T-cell (primary cell): Measurements from ENCODE around the gene TEFM. TPM values are rescaled to one million over a fixed set of nuclear protein-coding genes. Genes with fewer than 3 reads are reported as not detected.
A peak's percentile ranks its signal among the peaks of the same experiment; 100 is the strongest.

ENCODE experiments used
- ATAC-seq, 4 experiments: fragments of 200-7000 bp in 3 of 4; fragments of 150-1000 bp in 1 of 4; cut with Tn5 transposase; replicated peaks in 1 of 4; 1 replicate in 3 of 4; 2 replicates in 1 of 4; pipeline ENCODE4 v1.10.0; 2021; ENCODE audit warnings: moderate library complexity in 3 of 4, mild to moderate bottlenecking in 2 of 4, moderate number of reproducible peaks in 1 of 4
- CTCF ChIA-PET, 2 donors: fragments of 300-600 bp; sonication (Branson Sonifier 250); formaldehyde crosslinking; loops; one replicate each; lab custom pipeline; 2022; ENCODE audit warnings: antibody characterized with exemption in 2 of 2; lab: Charles Lee
- POLR2A ChIA-PET, 2 donors: fragments of 300-600 bp; sonication (Branson Sonifier 250); formaldehyde crosslinking; loops; one replicate each; lab custom pipeline; 2022; ENCODE audit warnings: antibody characterized with exemption in 2 of 2; lab: Charles Lee
- DNase-seq, 35 experiments: peaks; one replicate each; pipeline versions ENCODE4 v3.0.0 to v3.0.0-alpha.2; 2013 to 2023
- H3K27ac ChIP-seq: one replicate; pipeline ENCODE4 v1.5.1; 2013; ENCODE audit warnings: low read length
- H3K27me3 ChIP-seq, 2 experiments: replicated peaks in 1 of 2; 1 replicate in 1 of 2; 2 replicates in 1 of 2; pipeline versions ENCODE4 v1.6.1 to v1.7.0; 2013; ENCODE audit warnings: low read length in 1 of 2, mixed read lengths in 1 of 2; ENCODE audit not compliant: control insufficient read depth in 2 of 2, insufficient read depth in 2 of 2; ENCODE audit errors: extremely low read depth in 1 of 2
- H3K36me3 ChIP-seq, 2 donors: 1 replicate in 1 of 2; 2 replicates in 1 of 2; pipeline versions ENCODE4 v1.6.1 to v1.7.0; 2013; ENCODE audit warnings: low read length in 1 of 2; ENCODE audit not compliant: control insufficient read depth in 2 of 2, insufficient read depth in 1 of 2; ENCODE audit errors: extremely low read depth in 1 of 2
- H3K4me1 ChIP-seq, 2 experiments: 1 replicate in 1 of 2; 2 replicates in 1 of 2; pipeline versions ENCODE4 v1.6.1 to v1.7.0; 2013; ENCODE audit warnings: low read length in 2 of 2, mixed read lengths in 1 of 2; ENCODE audit not compliant: insufficient read depth in 2 of 2, control insufficient read depth in 1 of 2; ENCODE audit errors: extremely low read depth in 1 of 2
- H3K4me3 ChIP-seq, 2 donors: 1 replicate in 1 of 2; 2 replicates in 1 of 2; pipeline versions ENCODE4 v1.5.1 to v1.7.0; 2013; ENCODE audit warnings: mild to moderate bottlenecking in 2 of 2, low read length in 1 of 2, moderate library complexity in 1 of 2; ENCODE audit not compliant: control insufficient read depth in 1 of 2; ENCODE audit errors: extremely low read depth in 1 of 2
- H3K9me3 ChIP-seq: 2 replicates; pipeline ENCODE4 v1.7.0; 2013
- H3K27ac Mint-ChIP-seq, 2 donors: one replicate each; pipeline ENCODE4 v1.8.0; 2020 to 2021; ENCODE audit warnings: mild to moderate bottlenecking in 2 of 2, mixed read lengths in 2 of 2
- H3K27me3 Mint-ChIP-seq, 2 donors: one replicate each; pipeline ENCODE4 v1.8.0; 2021 to 2022; ENCODE audit warnings: mixed read lengths in 2 of 2
- H3K36me3 Mint-ChIP-seq: one replicate; pipeline ENCODE4 v1.8.0; 2021; ENCODE audit warnings: mixed read lengths
- H3K4me1 Mint-ChIP-seq, 3 donors: one replicate each; pipeline ENCODE4 v1.8.0; 2020 to 2022; ENCODE audit warnings: mixed read lengths in 3 of 3, mild to moderate bottlenecking in 1 of 3
- H3K4me3 Mint-ChIP-seq, 3 donors: one replicate each; pipeline ENCODE4 v1.8.0; 2020 to 2022; ENCODE audit warnings: mild to moderate bottlenecking in 3 of 3, mixed read lengths in 3 of 3, moderate library complexity in 3 of 3
- H3K9me3 Mint-ChIP-seq, 3 donors: one replicate each; pipeline ENCODE4 v1.8.0; 2020 to 2022; ENCODE audit warnings: mixed read lengths in 3 of 3
- WGBS: methylation state at CpG from one replicate; pipeline ENCODE4 v1.1.5; 2013; ENCODE audit warnings: missing lambda C conversion rate; ENCODE audit not compliant: insufficient coverage; 5-methylcytosine and 5-hydroxymethylcytosine counted together
- total RNA-seq, 35 experiments: library from RNA in 6 of 35; stranded (reverse) in 6 of 35; fragments of 120-200 nt in 1 of 35; gene quantifications; one replicate each; pipeline versions ENCODE4 v1.2.1 to v1.2.4 and lab custom pipeline; 2013 to 2026

Gene TEFM
- total RNA-seq, 5 donors from 2014 or later (not counting 1 experiment from before 2014, with no cell fraction given), result 9.5 to 16.9 (median 14.8) TPM

DNA sequence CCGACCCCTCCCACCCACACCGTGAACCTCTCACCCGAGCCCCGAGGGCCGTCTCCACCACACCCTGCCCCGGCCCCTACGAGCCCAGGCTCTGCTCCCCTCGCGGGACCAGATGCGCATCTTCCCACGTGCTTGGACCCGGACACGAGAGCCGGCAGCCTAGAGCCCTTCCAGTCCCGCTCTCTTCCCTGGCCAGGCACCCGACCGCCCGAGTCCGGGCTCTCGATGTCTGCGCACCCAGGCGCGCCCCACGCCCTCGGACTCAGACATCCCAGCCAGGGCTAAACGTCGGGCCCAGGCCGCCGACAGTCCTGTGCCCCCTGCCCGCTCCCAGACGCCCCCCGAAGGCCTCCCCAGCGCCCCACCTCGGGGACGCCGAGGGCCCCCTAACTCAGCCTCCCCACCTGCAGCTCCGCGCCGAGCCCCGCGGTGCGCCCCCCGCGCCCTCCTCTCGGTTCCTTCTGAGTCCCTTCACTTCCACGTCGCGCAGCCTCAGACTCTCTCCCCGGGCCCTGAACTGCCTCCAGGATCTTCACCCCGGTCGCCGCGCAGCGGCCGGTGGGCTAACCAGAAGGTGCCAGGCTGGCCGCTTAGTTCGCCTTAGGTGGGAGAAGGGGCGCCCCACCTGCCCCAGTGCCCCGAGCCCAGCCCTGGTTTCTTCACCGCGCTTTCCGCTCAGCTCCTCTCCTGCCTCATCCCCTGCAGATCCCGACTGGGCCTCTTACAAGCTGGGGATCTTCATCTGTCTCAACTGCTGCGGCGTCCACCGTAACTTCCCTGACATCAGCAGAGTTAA lies 16.4 kb upstream of the TEFM start:
- 4% methylated on average over 61 of the region's 66 CpGs for WGBS
- no peak overlapping the region for H3K27ac ChIP-seq
- ChIA-PET CTCF (no interaction called here), POLR2A (no interaction called here)
- Mint-ChIP-seq H3K36me3 (no peaks in the 10 kb centered on the region), H3K27me3 (peaks cover 48 to 57% of the 10 kb centered on the region in 2 donors), H3K4me3 (peak overlapping the region; percentile 58 to 83 (median 70)), H3K4me1 (peaks cover 6 to 14% (median 7%) of the 10 kb centered on the region in 3 donors), H3K27ac (no peak overlapping the region), H3K9me3 (no peaks in the 10 kb centered on the region)
- DNase-seq, result peak in 5 of 35 experiments; percentile 6 to 28 (median 10)
- peak in 2 of 4 experiments; percentile 27 to 42 for ATAC-seq
- no peak overlapping the region for H3K4me3 ChIP-seq
- H3K4me1 ChIP-seq, result peaks cover 0 to 10% of the 10 kb centered on the region in 2 experiments
- peaks cover 5 to 54% of the 10 kb centered on the region in 2 experiments for H3K27me3 ChIP-seq
- no peaks in the 10 kb centered on the region for H3K9me3 ChIP-seq
- no peaks in the 10 kb centered on the region for H3K36me3 ChIP-seq

DNA sequence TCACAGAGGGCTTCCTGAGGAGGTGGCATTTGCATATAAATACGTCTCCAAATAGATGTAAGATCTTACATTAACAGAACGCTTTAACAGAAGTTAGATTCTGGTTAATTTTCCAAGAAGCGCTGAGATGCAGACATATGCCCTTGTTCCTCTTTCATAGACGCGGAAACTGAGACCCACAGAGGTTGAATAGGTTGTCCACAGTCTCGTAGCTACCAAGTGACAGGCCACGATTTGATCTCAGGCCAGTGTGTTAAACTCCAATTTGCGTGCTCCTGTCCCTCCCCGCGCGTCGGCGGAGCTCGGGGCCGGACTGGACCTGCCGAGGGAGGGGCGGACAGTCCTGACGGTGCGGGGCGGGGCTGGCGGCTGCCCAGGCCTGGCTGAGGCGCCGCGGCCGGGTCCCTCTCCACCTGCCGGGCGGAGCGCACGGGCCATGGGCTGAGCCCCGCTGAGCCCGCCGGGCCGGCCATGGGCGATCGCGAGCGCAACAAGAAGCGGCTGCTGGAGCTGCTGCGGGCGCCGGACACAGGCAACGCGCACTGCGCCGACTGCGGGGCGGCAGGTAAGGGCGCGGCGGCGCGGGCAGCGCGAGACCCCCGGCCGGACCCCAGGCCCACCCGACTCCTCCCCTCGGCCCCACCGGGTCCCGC lies 15.6 kb upstream of the TEFM start, which contains the start of gene ADAP2:
TSS of gene ADAP2 (plus strand) at position 402 of the 653 bp plus-strand sequence. CDS start at position 472, 70 bp downstream.
- Mint-ChIP-seq H3K4me1 (peaks cover 6 to 14% (median 7%) of the 10 kb centered on the region in 3 donors), H3K27me3 (peaks cover 42 to 51% of the 10 kb centered on the region in 2 donors), H3K4me3 (peak within 1 kb of the TSS; percentile 58 to 83 (median 70)), H3K9me3 (no peaks in the 10 kb centered on the region), H3K27ac (no peak within 1 kb of the TSS), H3K36me3 (no peaks in the 10 kb centered on the region)
- Histone ChIP-seq H3K4me1 (peaks cover 0 to 10% of the 10 kb centered on the region in 2 experiments), H3K4me3 (no peak within 1 kb of the TSS), H3K9me3 (no peaks in the 10 kb centered on the region), H3K27ac (no peak within 1 kb of the TSS), H3K36me3 (no peaks in the 10 kb centered on the region), H3K27me3 (peaks cover 5 to 50% of the 10 kb centered on the region in 2 experiments)
- ChIA-PET POLR2A (no interaction called here), CTCF (no interaction called here)
- DNase-seq (peak in 1 of 35 experiments; percentile 8), ATAC-seq (peak in 1 of 4 experiments; percentile 16)
- 5% methylated on average over 59 of the region's 60 CpGs for WGBS

DNA sequence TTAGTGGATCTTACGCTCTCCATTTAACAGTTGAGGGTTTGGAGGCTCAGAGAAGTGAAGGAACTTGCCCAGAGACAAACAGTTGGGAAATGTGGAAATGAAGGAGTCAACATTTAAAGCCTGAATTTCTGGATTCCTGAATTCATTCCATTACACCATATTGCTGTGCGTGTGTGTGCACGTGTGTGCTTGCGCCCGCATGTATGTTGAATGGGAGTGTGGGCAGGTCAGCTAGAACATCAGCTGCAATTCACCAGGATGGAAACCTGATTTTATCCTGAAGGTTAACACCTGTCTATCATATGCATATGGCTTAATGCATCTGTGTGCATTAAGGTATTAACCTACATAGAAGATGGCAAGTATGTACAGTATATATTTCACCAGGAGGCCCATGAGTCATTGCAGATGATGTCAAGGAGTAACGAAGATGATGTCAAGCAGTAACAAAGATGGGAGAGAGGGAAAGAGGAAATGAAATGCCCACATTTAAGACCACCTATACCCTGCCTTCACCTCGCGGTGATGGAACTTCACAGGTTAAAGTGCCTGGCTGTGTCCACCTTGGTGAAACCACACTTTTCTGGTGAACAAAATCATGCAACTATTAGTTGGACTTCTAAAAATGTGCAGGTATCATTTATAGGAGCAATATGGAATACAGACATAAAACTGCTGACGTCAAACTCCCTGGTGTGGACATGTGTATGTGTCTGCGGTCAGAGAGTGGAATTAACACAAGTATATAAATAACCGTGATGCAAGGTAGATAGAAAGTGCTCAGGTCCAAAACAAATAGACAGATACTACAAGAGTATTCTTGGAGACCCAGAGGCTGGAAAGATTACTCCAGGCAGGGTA lies 14.9 kb upstream of the TEFM start:
- Mint-ChIP-seq H3K9me3 (no peaks in the 10 kb centered on the region), H3K36me3 (no peaks in the 10 kb centered on the region), H3K27me3 (peaks cover 34 to 44% of the 10 kb centered on the region in 2 donors), H3K27ac (no peak overlapping the region), H3K4me3 (peak overlapping the region; percentile 47 to 64 (median 64)), H3K4me1 (peaks cover 6 to 14% (median 7%) of the 10 kb centered on the region in 3 donors)
- no CpG with 5 or more reads among the region's 11 CpGs for WGBS
- ATAC-seq, result no peak
- no peak for DNase-seq
- Histone ChIP-seq H3K36me3 (no peaks in the 10 kb centered on the region), H3K9me3 (no peaks in the 10 kb centered on the region), H3K27me3 (peaks cover 5 to 43% of the 10 kb centered on the region in 2 experiments), H3K4me3 (no peak overlapping the region), H3K27ac (no peak overlapping the region), H3K4me1 (peaks cover 0 to 10% of the 10 kb centered on the region in 2 experiments)
- ChIA-PET CTCF (no interaction called here), POLR2A (no interaction called here)

DNA sequence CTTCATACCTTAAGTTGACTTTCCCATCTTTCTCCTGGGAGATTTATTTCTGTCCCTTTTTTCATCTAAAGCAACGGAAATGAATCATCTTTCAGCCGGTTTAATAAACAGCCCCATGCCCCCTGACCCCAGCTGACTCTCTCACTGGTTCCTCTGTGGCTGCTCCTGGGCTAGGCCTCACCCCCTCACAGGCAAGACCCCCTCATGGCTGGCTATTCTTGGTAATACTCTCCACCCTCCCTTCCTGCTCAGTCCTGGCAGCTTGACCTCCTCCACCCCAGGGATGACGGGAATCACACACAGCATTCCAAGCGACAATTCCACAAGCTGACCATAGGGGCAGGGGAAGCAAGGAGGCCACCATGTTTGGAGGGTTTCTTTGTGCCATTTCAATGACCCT lies 14.2 kb upstream of the TEFM start:
- H3K27me3 ChIP-seq, result peaks cover 5 to 38% of the 10 kb centered on the region in 2 experiments
- H3K27me3 Mint-ChIP-seq, result peaks cover 28 to 42% of the 10 kb centered on the region in 2 donors
- DNase-seq, result no peak
- ChIA-PET POLR2A (no interaction called here), CTCF (no interaction called here)
- H3K27ac Mint-ChIP-seq, result no peak overlapping the region
- H3K4me1 ChIP-seq, result peaks cover 0 to 10% of the 10 kb centered on the region in 2 experiments
- 90% methylated on average over 2 of the region's 4 CpGs for WGBS
- H3K9me3 Mint-ChIP-seq, result no peaks in the 10 kb centered on the region
- H3K9me3 ChIP-seq, result no peaks in the 10 kb centered on the region
- no peaks in the 10 kb centered on the region for H3K36me3 Mint-ChIP-seq
- H3K4me1 Mint-ChIP-seq, result peaks cover 6 to 14% (median 7%) of the 10 kb centered on the region in 3 donors
- H3K36me3 ChIP-seq, result no peaks in the 10 kb centered on the region
- no peak overlapping the region for H3K4me3 Mint-ChIP-seq
- no peak overlapping the region for H3K4me3 ChIP-seq
- ATAC-seq, result no peak
- no peak overlapping the region for H3K27ac ChIP-seq

DNA sequence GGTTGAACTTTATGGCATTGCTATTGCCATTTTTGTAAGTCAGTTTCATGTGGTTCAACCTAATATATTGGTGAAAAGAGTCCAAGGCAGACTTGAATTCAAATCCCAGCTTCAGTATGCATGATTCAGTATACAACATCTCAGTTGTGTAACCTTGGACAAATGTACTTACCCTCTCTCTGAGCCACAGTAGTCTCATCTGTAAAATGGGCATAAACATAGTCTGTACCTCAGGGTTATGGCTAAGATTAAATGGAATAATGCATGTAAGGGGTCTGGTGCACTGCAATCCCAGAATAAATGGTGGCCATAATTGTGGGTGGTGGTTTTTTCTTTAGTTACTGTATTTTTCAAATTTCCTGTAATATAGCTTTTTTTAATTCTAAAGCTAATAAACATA lies 11.0 kb upstream of the TEFM start:
- DNase-seq (no peak), ATAC-seq (no peak)
- CTCF ChIA-PET, result no interaction called here
- peaks cover 0 to under 1% of the 10 kb centered on the region in 2 experiments for H3K4me1 ChIP-seq
- Mint-ChIP-seq H3K4me3 (no peak overlapping the region), H3K27me3 (peaks cover 16 to 20% of the 10 kb centered on the region in 2 donors), H3K9me3 (no peaks in the 10 kb centered on the region), H3K27ac (no peak overlapping the region), H3K36me3 (no peaks in the 10 kb centered on the region), H3K4me1 (peaks cover 0 to 8% (median 3%) of the 10 kb centered on the region in 3 donors)
- no peaks in the 10 kb centered on the region for H3K9me3 ChIP-seq
- H3K4me3 ChIP-seq, result no peak overlapping the region
- peaks cover 5 to 12% of the 10 kb centered on the region in 2 experiments for H3K27me3 ChIP-seq
- no peaks in the 10 kb centered on the region for H3K36me3 ChIP-seq
- H3K27ac ChIP-seq, result no peak overlapping the region
- POLR2A ChIA-PET, result interaction anchor here in 1 of 2 donors (0.6 kb wide), 1 partner anchor 192 kb away, joined by 3 read pairs; no protein-coding TSS in a partner anchor
